D721Med (cell line): ENCODE measurements around the gene WDR89.
A peak's percentile ranks its signal among the peaks of the same experiment; 100 is the strongest.
"Not testable (repeated sequence)": the region's sequence is repeated elsewhere in the genome, so short reads cannot be mapped to it uniquely, and the experiment has no call there.

ENCODE experiments used
- DNase-seq: peaks from one replicate; pipeline ENCODE4 v3.0.0; 2011; ENCODE audit warnings: low spot score; ENCODE audit not compliant: insufficient read length
- FAIRE-seq: peaks from 2 replicates; lab custom pipeline; 2011; peaks lifted over from hg19 to GRCh38; lab: Jason Lieb, UNC
- TF ChIP-seq, protein P1 (sequence below): IDR thresholded peaks from 2 replicates; pipeline ENCODE4 v1.5.1; 2012; ENCODE audit warnings: mild to moderate bottlenecking, control low read depth; ENCODE audit not compliant: insufficient read depth; ENCODE audit errors: missing control alignments

WDR89 gene

DNA sequence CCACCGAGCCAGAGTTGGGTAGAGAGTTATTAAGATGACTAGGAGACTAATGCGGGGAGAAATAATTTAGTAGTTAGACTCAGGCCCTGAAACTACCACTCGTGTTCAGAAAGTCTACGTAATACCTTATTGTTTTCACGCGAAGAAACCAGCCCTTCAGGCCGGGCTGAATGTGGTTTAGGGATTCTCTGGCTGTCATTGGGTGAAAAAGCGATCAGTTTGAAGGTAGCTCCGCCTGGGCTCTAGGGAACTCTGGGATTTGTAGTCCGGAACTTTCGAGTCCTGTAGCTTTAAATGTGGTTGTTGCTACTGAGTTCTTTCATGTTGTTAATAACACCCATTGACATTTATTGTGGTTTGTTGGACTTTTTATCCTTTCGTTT is 549 bp upstream of the WDR89 start:
- DNase-seq (peak; percentile 59), FAIRE-seq (peak; percentile 74)
- TF ChIP-seq, protein P1, sequence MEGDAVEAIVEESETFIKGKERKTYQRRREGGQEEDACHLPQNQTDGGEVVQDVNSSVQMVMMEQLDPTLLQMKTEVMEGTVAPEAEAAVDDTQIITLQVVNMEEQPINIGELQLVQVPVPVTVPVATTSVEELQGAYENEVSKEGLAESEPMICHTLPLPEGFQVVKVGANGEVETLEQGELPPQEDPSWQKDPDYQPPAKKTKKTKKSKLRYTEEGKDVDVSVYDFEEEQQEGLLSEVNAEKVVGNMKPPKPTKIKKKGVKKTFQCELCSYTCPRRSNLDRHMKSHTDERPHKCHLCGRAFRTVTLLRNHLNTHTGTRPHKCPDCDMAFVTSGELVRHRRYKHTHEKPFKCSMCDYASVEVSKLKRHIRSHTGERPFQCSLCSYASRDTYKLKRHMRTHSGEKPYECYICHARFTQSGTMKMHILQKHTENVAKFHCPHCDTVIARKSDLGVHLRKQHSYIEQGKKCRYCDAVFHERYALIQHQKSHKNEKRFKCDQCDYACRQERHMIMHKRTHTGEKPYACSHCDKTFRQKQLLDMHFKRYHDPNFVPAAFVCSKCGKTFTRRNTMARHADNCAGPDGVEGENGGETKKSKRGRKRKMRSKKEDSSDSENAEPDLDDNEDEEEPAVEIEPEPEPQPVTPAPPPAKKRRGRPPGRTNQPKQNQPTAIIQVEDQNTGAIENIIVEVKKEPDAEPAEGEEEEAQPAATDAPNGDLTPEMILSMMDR = no peak

DNA sequence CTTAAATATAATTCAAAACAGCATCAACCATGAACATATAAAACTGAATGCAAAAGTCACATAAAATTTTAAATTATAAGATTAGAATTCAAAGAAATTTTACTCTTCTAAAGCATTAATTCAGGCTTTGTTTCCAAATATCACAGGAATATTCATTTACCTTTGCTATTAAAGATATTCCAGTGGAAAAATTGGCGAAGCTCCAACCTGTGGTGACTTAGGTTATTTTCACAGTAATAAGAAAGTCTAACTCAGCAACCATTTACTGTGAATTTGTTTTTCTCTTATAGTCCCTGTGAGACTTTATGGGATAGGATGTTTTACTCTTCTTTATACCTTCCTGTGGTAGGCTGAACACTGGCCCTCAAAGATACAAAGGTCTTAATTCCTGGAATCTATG is 3.2 kb downstream of the WDR89 start:
- TF ChIP-seq, protein P1 = no peak
- no peak for DNase-seq
- no peak for FAIRE-seq

DNA sequence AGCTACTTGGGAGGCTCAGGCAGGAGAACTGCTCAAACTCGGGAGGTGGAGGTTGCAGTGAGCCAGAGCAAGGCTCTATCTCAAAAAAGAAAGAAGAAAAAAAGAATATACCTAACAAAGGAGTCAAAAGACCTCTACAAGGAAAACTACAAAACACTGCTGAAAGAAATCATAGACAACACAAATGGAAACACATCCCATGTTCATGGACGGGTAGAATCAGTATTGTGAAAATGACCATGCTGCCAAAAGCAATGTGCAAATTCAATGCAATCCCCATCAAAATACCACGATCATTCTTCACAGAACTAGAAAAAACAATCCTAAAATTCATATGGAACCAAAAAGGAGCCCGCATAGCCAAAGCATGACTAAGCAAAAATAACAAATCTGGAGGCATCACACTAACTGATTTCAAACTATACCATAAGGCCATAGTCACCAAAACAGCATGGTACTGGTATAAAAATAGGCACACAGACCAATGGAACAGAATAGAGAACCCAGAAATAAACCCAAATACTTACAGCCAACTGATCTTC is 5.5 kb downstream of the WDR89 start:
- not testable (repeated sequence) for FAIRE-seq, DNase-seq

DNA sequence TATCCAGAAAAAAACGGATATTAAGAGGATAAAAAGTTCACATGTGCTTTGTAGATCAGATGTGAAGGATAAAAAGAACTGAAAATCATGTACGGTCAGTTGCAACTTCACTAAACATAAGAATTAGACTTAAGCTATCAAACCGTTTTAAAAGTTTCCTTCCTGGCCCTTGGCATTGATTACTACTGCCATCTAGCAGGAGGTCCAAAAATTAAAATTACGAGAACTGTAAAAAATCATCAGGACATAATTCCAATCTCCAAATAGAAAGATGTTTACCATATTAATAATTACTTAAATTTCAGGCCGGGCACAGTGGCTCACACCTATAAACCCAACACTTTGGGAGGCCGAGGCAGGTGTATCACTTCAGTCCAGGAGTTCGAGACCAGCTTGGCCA is 7.9 kb downstream of the WDR89 start:
- TF ChIP-seq, protein P1 = peak; percentile 36
- DNase-seq = no peak
- FAIRE-seq = no peak

DNA sequence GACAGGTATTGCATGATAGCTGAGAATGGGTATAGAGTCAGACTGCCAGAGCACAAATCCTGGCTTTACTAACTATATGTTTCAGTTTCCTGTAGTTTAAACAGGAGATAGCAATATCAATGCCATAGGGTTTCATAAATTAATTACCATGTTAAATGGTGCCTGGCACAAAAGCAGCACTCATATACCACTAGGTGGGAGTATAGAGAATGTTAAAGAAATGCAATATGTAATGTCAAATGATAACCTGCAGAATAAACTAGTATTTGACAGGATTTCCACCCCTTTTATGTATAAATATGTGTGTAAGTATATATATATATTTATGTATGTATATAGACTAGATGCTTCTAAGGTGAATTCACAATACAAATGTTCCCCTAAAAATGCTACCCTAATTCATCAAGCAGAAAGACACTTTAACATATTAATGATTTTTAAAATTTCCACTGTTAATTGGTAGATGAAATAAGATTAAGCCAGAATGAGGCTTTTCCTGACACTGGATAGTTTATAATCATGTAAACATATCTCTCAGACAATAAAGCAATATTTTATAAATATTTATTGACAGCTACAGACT is 8.6 kb downstream of the WDR89 start:
- TF ChIP-seq, protein P1 = peak; percentile 53
- FAIRE-seq = no peak
- DNase-seq = no peak

DNA sequence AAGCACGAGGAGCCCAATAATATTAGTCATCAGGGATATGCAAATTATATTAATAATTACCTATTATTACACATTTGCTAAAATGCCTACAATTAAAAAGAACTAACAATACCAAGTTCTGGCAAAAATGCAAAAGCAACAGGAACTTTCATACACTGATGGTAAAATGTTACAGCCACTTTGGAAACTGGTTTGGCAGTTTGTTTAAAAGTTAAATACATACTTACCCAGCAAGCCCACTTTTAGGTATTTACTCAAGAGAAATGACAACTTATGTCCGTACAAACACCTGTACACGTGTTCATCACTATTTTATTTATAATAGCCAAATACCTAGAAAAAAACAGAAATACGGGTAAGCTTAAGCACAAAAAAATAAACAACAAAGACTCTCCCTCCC is 17.0 kb downstream of the WDR89 start:
- DNase-seq (no peak), FAIRE-seq (no peak)
- TF ChIP-seq, protein P1 = no peak

DNA sequence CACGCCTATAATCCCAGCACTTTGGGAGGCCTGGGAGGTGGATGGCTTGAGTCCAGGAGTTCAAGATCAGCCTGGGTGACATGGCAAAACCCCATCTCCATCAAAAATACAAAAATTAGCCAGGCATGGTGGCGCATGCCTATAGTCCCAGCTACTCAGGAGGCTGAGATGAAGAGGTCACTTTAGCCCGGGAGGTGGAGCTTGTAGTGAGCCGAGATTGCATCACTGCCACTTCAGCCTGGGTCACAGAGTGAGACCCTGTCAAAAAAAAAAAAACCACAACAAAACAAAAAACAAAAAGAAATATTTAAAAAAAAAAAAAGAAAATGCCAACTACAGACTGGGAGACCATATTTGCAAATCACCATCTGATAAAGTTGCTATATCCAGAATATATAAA is 17.5 kb downstream of the WDR89 start:
- no peak for FAIRE-seq
- TF ChIP-seq, protein P1 = no peak
- no peak for DNase-seq

DNA sequence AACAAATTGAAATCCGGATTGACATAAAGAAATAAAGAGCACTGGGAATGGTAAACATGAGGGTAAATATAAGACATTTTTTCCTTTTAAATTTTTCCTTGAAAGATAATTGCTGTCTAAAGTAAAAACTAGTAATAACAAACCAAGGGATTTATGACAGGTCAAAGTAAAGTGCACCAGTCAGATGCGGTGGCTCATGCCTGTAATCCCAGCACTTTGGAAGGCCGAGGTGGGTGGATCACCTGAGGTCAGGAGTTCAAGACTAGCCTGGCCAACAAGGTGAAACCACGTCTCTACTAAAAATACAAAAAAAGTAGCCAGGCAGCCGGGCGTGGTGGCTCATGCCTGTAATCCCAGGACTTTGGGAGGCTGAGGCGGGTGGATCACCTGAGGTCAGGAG is 19.7 kb downstream of the WDR89 start:
- FAIRE-seq = not testable (repeated sequence)

More for the DNA sequence above, 19.7 kb downstream of the WDR89 start:
- DNase-seq = not testable (repeated sequence)
